Mesodermal cell (in vitro differentiated cells): ENCODE results near the gene FOXO6.

ENCODE experiments used
- H3K27ac ChIP-seq: 2 replicates; pipeline ENCODE4 v1.7.0; 2013; ENCODE audit warnings: mild to moderate bottlenecking, low read depth, low read length, moderate library complexity; ENCODE audit not compliant: severe bottlenecking
- H3K36me3 ChIP-seq: 2 replicates; pipeline ENCODE4 v1.7.1; 2013; ENCODE audit warnings: mild to moderate bottlenecking, low read length, moderate library complexity; ENCODE audit not compliant: control insufficient read depth, insufficient read depth
- H3K4me1 ChIP-seq: one replicate; pipeline ENCODE4 v1.7.1; 2013; ENCODE audit warnings: mild to moderate bottlenecking, low read length; ENCODE audit not compliant: insufficient read depth, control insufficient read depth, poor library complexity, severe bottlenecking
- H3K4me3 ChIP-seq: 2 replicates; pipeline ENCODE4 v1.7.0; 2013; ENCODE audit warnings: low read length, control low read depth, mild to moderate bottlenecking; ENCODE audit not compliant: insufficient read depth, poor library complexity, severe bottlenecking; ENCODE audit errors: extremely low read depth
- H3K9me3 ChIP-seq: 2 replicates; pipeline ENCODE4 v1.7.1; 2013; ENCODE audit warnings: mild to moderate bottlenecking, low read length, moderate library complexity; ENCODE audit not compliant: control insufficient read depth
- WGBS, 2 experiments: methylation state at CpG; one replicate each; pipeline ENCODE4 v1.1.5; 2013; ENCODE audit warnings: missing lambda C conversion rate in 2 of 2; ENCODE audit not compliant: insufficient coverage in 2 of 2; 5-methylcytosine and 5-hydroxymethylcytosine counted together

FOXO6 gene

DNA sequence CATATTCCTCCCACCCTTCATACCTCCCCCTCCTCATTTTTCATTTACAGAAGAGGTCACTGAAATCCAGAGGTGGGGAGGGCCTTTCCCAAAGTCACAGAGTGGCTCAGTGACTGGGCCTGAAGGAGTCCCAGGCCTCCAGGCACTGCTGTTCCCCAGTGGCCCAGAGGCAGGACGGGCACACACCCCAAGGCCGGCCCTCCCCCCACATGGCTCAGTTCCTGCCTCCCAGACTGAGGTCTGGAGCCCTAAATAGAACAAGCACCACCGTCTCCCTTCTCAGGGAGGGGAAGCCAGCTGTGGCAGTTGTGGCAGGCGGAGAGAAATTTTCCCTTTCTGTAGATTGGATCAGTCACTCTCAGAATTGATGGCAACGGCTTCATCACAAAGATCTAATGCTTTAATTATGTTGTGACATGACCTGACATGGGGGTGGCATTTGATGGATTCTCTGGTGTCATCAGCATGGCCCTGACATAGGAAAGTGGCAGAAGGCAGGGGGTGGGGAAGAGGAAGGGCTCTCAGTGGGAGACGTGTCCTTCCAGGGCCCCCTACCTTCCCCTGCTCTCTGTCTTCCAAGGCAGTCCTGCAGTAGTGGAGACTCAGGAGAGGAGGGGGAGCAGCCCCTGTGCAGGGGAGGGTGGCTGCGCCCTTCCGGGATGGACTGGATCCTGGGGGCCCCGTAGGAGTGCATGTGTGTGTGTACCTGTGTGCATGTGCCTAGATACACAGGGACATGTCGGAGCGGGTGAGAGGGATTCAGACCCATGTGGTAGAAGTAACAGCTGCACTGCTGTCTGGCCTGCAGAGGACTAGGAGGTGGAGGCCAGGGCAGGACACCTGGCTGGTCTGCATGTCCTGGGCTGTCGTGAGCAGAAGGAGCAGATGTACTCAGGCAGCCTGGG, 41.2 kb upstream of the FOXO6 start:
- no peaks in the 10 kb centered on the region for H3K36me3 ChIP-seq
- no peak overlapping the region for H3K27ac ChIP-seq
- WGBS, 2 experiments = 63 to 65% methylated on average over 6 to 9 of the region's 12 CpGs
- peaks cover 30% of the 10 kb centered on the region for H3K4me1 ChIP-seq
- H3K4me3 ChIP-seq = no peak overlapping the region
- H3K9me3 ChIP-seq = no peaks in the 10 kb centered on the region

DNA sequence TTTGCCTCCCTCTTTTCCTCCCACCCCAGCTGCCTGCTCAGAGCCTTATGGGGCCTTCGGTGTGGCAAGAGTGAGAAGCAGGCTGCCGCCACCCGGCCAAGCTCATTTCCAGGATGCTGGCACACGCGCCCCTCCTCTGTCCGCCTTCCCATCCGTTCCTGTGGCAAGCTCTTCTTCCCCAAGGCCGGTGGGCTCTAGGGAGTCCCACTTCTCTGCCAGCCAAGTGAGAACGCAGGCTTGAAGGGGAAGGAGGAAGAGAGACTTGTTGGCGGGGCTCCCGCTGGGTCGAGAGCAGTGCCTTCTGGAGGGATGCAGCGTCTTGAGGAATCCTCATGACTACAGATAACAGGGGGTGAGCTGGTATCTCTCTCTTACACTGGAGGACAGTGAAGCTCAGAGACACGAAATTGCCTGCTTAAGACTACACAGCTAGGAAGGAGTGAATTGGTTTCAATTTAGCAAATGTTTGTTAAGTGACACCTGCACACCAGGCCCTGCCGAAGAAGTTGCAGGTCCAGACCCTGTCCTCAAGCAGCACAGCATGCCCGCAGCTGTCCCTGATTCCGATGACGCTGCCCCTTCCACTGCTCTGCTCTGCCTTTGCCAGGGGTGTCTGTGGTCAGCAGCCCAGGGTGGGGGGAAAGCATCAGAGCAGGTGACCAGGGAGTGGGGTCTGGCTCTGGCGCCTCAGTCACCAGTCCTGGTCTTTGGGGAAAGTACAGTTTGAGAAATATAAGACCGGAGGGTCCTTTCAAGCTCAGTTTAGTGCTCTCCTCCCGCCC, 40.1 kb upstream of the FOXO6 start:
- Histone ChIP-seq H3K36me3 (no peaks in the 10 kb centered on the region), H3K27ac (no peak overlapping the region), H3K9me3 (no peaks in the 10 kb centered on the region), H3K4me1 (peaks cover 23% of the 10 kb centered on the region), H3K4me3 (no peak overlapping the region)
- WGBS, 2 experiments = 88 to 91% methylated on average over 14 of the region's 21 CpGs

- no peaks in the 10 kb centered on the region for H3K9me3 ChIP-seq
- peaks cover 23% of the 10 kb centered on the region for H3K4me1 ChIP-seq
- no peak overlapping the region for H3K4me3 ChIP-seq
- no peak overlapping the region for H3K27ac ChIP-seq
- H3K36me3 ChIP-seq = no peaks in the 10 kb centered on the region
- WGBS, 2 experiments = 95% methylated on average over 7 to 8 of the region's 8 CpGs
Observed at GRCh38 chr1:41322101-41322661, 39.1 kb upstream of the FOXO6 start.

GRCh38 chr1:41322835-41323234, 38.4 kb upstream of the FOXO6 start:
- H3K27ac ChIP-seq = no peak overlapping the region
- H3K4me3 ChIP-seq = no peak overlapping the region
- no peaks in the 10 kb centered on the region for H3K9me3 ChIP-seq
- H3K4me1 ChIP-seq = peaks cover 20% of the 10 kb centered on the region
- H3K36me3 ChIP-seq = no peaks in the 10 kb centered on the region
- WGBS, 2 experiments = 63 to 80% methylated on average over 3 to 7 of the region's 7 CpGs

DNA sequence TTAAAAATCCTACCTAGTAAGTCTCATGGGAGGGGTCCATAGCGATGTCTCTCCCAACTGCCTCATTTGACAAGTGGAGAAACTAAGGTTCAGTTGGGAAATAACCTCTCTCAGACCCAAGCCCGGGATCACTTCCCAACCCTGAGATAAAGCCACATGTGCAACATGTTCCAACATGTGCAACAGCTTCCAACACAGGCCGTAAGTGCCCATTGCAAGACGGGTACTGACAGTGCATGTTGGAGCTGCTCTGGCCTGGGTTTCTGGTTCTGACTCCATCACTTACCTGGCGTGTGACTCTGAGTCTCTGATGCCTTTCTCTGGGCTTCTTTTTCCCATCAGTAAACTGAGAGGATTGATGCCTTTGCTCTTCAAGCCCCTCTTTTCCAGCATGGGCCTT, 38.0 kb upstream of the FOXO6 start:
- H3K4me3 ChIP-seq = no peak overlapping the region

DNA sequence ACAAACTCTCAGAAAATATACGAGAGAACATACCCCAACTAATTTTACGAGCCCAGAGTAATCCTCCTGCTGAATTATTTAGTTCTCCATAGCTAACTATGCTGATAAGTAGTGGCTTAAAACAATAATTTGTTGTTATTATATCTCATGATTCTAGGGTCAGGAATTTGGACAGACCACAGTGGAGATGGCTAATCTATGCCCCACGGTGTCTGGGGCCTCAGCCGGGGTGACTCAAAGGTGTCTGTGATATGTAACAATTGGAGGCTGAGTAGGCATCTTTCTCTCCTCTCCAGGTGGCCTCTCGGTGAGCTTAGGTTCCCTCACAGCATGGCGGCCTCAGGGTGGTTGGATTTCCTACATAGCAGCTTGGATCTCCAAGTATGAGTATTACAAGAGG, 35.4 kb upstream of the FOXO6 start:
- Histone ChIP-seq H3K4me1 (peaks cover 2% of the 10 kb centered on the region), H3K4me3 (no peak overlapping the region), H3K36me3 (no peaks in the 10 kb centered on the region), H3K9me3 (no peaks in the 10 kb centered on the region), H3K27ac (no peak overlapping the region)
- 97 to 100% methylated on average over 2 to 4 of the region's 6 CpGs for WGBS, 2 experiments

More for the DNA sequence above, 38.0 kb upstream of the FOXO6 start:
- Histone ChIP-seq H3K36me3 (no peaks in the 10 kb centered on the region), H3K9me3 (no peaks in the 10 kb centered on the region), H3K27ac (no peak overlapping the region), H3K4me1 (peaks cover 16% of the 10 kb centered on the region)
- WGBS, 2 experiments = 83% methylated on average over 4 to 5 of the region's 5 CpGs

GRCh38 chr1:41327383-41327999, 33.7 kb upstream of the FOXO6 start:
- 80 to 82% methylated on average over 5 to 6 of the region's 6 CpGs for WGBS, 2 experiments
- H3K27ac ChIP-seq = no peak overlapping the region
- H3K9me3 ChIP-seq = no peaks in the 10 kb centered on the region
- no peaks in the 10 kb centered on the region for H3K36me3 ChIP-seq
- no peak overlapping the region for H3K4me3 ChIP-seq
- H3K4me1 ChIP-seq = peaks cover 7% of the 10 kb centered on the region

- no peak overlapping the region for H3K4me3 ChIP-seq
- WGBS, 2 experiments = 94 to 98% methylated on average over 5 of the region's 7 CpGs
- peaks cover 7% of the 10 kb centered on the region for H3K4me1 ChIP-seq
- H3K9me3 ChIP-seq = no peaks in the 10 kb centered on the region
- no peaks in the 10 kb centered on the region for H3K36me3 ChIP-seq
- H3K27ac ChIP-seq = no peak overlapping the region
Observed at GRCh38 chr1:41328001-41328615, 33.1 kb upstream of the FOXO6 start.

DNA sequence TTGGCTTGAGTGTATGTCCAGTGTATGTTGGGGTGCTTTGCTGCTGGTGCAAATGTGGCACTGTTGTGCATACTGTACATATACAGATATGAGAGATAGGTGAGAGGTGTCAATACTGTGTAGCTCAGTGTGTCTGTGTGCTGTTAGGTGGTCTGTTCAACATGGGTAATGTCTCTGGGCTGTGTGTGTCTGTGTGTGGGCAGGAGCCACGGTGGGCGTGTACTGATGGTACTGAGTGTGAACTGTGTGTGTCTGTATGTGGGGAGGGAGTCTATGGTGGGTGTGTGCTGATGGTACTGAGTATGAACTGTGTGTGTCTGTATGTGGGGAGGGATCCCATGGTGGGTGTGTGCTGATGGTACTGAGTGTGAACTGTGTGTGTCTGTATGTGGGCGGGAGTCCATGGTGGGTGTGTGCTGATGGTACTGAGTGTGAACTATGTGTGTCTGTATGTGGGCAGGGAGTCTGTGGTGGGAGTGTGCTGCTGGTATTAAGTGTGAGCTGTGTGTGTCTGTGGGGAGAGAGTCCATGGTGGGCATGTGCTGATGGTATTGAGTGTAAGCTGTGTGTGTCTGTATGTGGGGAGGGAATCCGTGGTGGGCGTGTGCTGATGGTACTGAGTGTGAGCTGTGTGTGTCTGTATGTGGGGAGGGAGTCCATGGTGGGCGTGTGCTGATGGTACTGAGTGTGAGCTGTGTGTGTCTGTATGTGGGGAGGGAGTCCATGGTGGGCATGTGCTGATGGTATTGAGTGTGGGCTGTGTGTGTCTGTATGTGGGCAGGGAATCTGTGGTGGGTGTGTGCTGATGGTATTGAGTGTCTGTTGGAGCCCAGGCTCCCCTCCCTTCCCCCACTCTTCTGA, 32.2 kb upstream of the FOXO6 start:
- Histone ChIP-seq H3K9me3 (no peaks in the 10 kb centered on the region), H3K27ac (no peak overlapping the region), H3K36me3 (no peaks in the 10 kb centered on the region), H3K4me3 (no peak overlapping the region), H3K4me1 (peaks cover 7% of the 10 kb centered on the region)
- WGBS, 2 experiments = 94% methylated on average over 5 to 6 of the region's 6 CpGs
